H1 (cell line): ENCODE results near the gene ATAD3B. TPM values are rescaled to one million over a fixed set of nuclear protein-coding genes. Genes with fewer than 3 reads are reported as not detected.

Experiments
- CTCF ChIA-PET: fragments of 300-600 bp; sonication (Branson Sonifier 250); formaldehyde crosslinking; loops from one replicate; lab custom pipeline; 2021; ENCODE audit not compliant: partially characterized antibody; lab: Charles Lee
- POLR2A ChIA-PET: fragments of 300-600 bp; sonication (Branson Sonifier 250); formaldehyde crosslinking; loops from one replicate; lab custom pipeline; 2021; ENCODE audit warnings: inconsistent platforms; ENCODE audit not compliant: partially characterized antibody; lab: Charles Lee
- DNase-seq, 2 experiments: peaks; one replicate each; pipeline versions ENCODE4 v3.0.0 to v3.0.0-alpha.2; 2010 to 2022; ENCODE audit warnings: low spot score in 2 of 2, low read depth in 1 of 2, mixed read lengths in 1 of 2
- FAIRE-seq: peaks from 2 replicates; lab custom pipeline; 2011; peaks lifted over from hg19 to GRCh38; lab: Jason Lieb, UNC
- H2AFZ ChIP-seq: 2 replicates; pipeline ENCODE4 v1.8.1; 2012; ENCODE audit warnings: low read length, inconsistent platforms
- H2AK5ac ChIP-seq: 2 replicates; pipeline ENCODE4 v1.6.1; 2013; ENCODE audit warnings: low read depth, low read length
- H2BK120ac ChIP-seq: replicated peaks from 2 replicates; pipeline ENCODE3; 2013; ENCODE audit warnings: low read depth, low read length, inconsistent platforms
- H2BK12ac ChIP-seq: 2 replicates; pipeline ENCODE4 v1.6.1; 2013; ENCODE audit warnings: low read depth, low read length
- H2BK15ac ChIP-seq: 2 replicates; pipeline ENCODE4 v1.6.1; 2013; ENCODE audit warnings: low read length
- H2BK20ac ChIP-seq: 2 replicates; pipeline ENCODE4 v1.6.1; 2013; ENCODE audit warnings: low read length
- H2BK5ac ChIP-seq: 2 replicates; pipeline ENCODE4 v1.6.1; 2013; ENCODE audit warnings: low read depth, low read length
- H3K14ac ChIP-seq: 2 replicates; pipeline ENCODE4 v1.6.1; 2013; ENCODE audit warnings: inconsistent platforms; ENCODE audit not compliant: insufficient read length
- H3K18ac ChIP-seq: 2 replicates; pipeline ENCODE4 v1.6.1; 2013; ENCODE audit warnings: low read length; ENCODE audit errors: extremely low read depth
- H3K23ac ChIP-seq: 2 replicates; pipeline ENCODE4 v1.6.1; 2013; ENCODE audit warnings: inconsistent platforms; ENCODE audit not compliant: insufficient read length
- H3K23me2 ChIP-seq: 2 replicates; pipeline ENCODE4 v1.6.1; 2013; ENCODE audit warnings: low read depth, low read length
- H3K27ac ChIP-seq: 2 replicates; pipeline ENCODE4 v1.6.1; 2011; ENCODE audit warnings: low read depth, low read length, inconsistent platforms
- H3K27me3 ChIP-seq, 4 experiments: replicated peaks in 1 of 4; 1 replicate in 1 of 4; 2 replicates in 3 of 4; pipeline versions ENCODE4 v1.6.1 to v1.8.1; 2011 to 2013; ENCODE audit warnings: low read length in 3 of 4, mild to moderate bottlenecking in 3 of 4, inconsistent platforms in 2 of 4, mixed read lengths in 2 of 4, moderate library complexity in 1 of 4; ENCODE audit not compliant: control insufficient read depth in 3 of 4, insufficient read depth in 3 of 4; ENCODE audit errors: extremely low read depth in 1 of 4
- H3K36me3 ChIP-seq, 4 experiments: 2 replicates each; pipeline versions ENCODE4 v1.6.1 to v1.8.1; 2011 to 2013; ENCODE audit warnings: mild to moderate bottlenecking in 4 of 4, low read length in 3 of 4, moderate library complexity in 2 of 4, control low read depth in 1 of 4, inconsistent platforms in 1 of 4; ENCODE audit not compliant: insufficient read depth in 4 of 4, control insufficient read depth in 2 of 4
- H3K4ac ChIP-seq: replicated peaks from 2 replicates; pipeline ENCODE3; 2013; ENCODE audit warnings: low read length, low read depth, mixed read lengths, inconsistent platforms; ENCODE audit not compliant: insufficient read length
- H3K4me1 ChIP-seq, 4 experiments: replicated peaks in 1 of 4; 1 replicate in 1 of 4; 2 replicates in 3 of 4; pipeline versions ENCODE4 v1.6.1 to v1.8.1; 2011 to 2013; ENCODE audit warnings: low read length in 3 of 4, inconsistent platforms in 2 of 4, mixed read lengths in 1 of 4; ENCODE audit not compliant: insufficient read depth in 4 of 4, control insufficient read depth in 3 of 4
- H3K4me2 ChIP-seq, 2 experiments: 2 replicates each; pipeline versions ENCODE4 v1.6.1 to v1.8.1; 2011 to 2013; ENCODE audit warnings: low read depth in 2 of 2, low read length in 2 of 2, control low read depth in 1 of 2, inconsistent platforms in 1 of 2, mild to moderate bottlenecking in 1 of 2; ENCODE audit not compliant: insufficient read depth in 1 of 2
- H3K4me3 ChIP-seq, 4 experiments: fragments of 200-600, 300-600 bp in 1 of 4; sonication (generic), shearing (Covaris generic), sonication (Bioruptor Twin) in 1 of 4; 2 replicates each; pipeline versions ENCODE4 v1.5.1 to v1.8.1; 2011 to 2016; ENCODE audit warnings: low read length in 4 of 4, low read depth in 3 of 4, control low read depth in 2 of 4, inconsistent platforms in 2 of 4, mild to moderate bottlenecking in 2 of 4, mixed read lengths in 1 of 4, moderate library complexity in 1 of 4; ENCODE audit not compliant: insufficient read depth in 2 of 4; ENCODE audit errors: extremely low read depth in 1 of 4
- H3K56ac ChIP-seq: replicated peaks from 2 replicates; pipeline ENCODE3; 2013; ENCODE audit warnings: low read depth, mild to moderate bottlenecking, mixed read lengths, low read length, inconsistent platforms; ENCODE audit not compliant: insufficient read length
- H3K79me1 ChIP-seq: 2 replicates; pipeline ENCODE4 v1.6.1; 2013; ENCODE audit warnings: low read depth, low read length, control low read depth
- H3K79me2 ChIP-seq, 2 experiments: 2 replicates each; pipeline versions ENCODE4 v1.6.1 to v1.8.1; 2012 to 2013; ENCODE audit warnings: low read length in 2 of 2, mild to moderate bottlenecking in 2 of 2, inconsistent platforms in 1 of 2; ENCODE audit not compliant: insufficient read depth in 2 of 2, control insufficient read depth in 1 of 2
- H3K9ac ChIP-seq, 4 experiments: replicated peaks in 1 of 4; 1 replicate in 1 of 4; 2 replicates in 3 of 4; pipeline versions ENCODE4 v1.6.1 to v1.8.1; 2011 to 2013; ENCODE audit warnings: low read depth in 3 of 4, low read length in 3 of 4, control low read depth in 2 of 4, mild to moderate bottlenecking in 2 of 4, moderate library complexity in 2 of 4, inconsistent platforms in 1 of 4; ENCODE audit errors: extremely low read depth in 1 of 4
- H3K9me3 ChIP-seq, 2 experiments: 2 replicates each; pipeline versions ENCODE4 v1.6.1 to v1.8.1; 2012 to 2013; ENCODE audit warnings: mild to moderate bottlenecking in 2 of 2, moderate library complexity in 2 of 2, control low read depth in 1 of 2, inconsistent platforms in 1 of 2, low read depth in 1 of 2, low read length in 1 of 2, mixed read lengths in 1 of 2; ENCODE audit not compliant: insufficient read depth in 2 of 2
- H4K20me1 ChIP-seq, 2 experiments: replicated peaks in 1 of 2; 2 replicates each; pipeline versions ENCODE3 to v1.8.1; 2011 to 2013; ENCODE audit warnings: inconsistent platforms in 2 of 2, low read length in 2 of 2, mild to moderate bottlenecking in 1 of 2; ENCODE audit not compliant: insufficient read depth in 2 of 2, control insufficient read depth in 1 of 2
- H4K5ac ChIP-seq: 2 replicates; pipeline ENCODE4 v1.6.1; 2013; ENCODE audit warnings: low read length, low read depth, mixed read lengths, inconsistent platforms; ENCODE audit not compliant: insufficient read length
- H4K8ac ChIP-seq: 2 replicates; pipeline ENCODE4 v1.8.0; 2013; ENCODE audit warnings: mild to moderate bottlenecking, moderate library complexity, low read length, inconsistent platforms; ENCODE audit not compliant: insufficient read depth; ENCODE audit errors: extremely low read depth
- H4K91ac ChIP-seq: replicated peaks from 2 replicates; pipeline ENCODE3; 2013; ENCODE audit warnings: low read length, mixed read lengths, inconsistent platforms; ENCODE audit not compliant: insufficient read length
- POLR2A ChIP-seq, 2 experiments: IDR thresholded peaks; 1 replicate in 1 of 2; 2 replicates in 1 of 2; pipeline ENCODE4 v1.6.1; 2011; ENCODE audit warnings: low read depth in 2 of 2, low read length in 2 of 2, mild to moderate bottlenecking in 2 of 2; ENCODE audit errors: control extremely low read depth in 1 of 2
- WGBS, 2 experiments: shearing (Covaris generic) in 1 of 2; methylation state at CpG; one replicate each; pipeline versions ENCODE4 v1.1.6 to v1.1.7; 2013 to 2015; ENCODE audit warnings: low lambda C conversion rate in 2 of 2, mixed read lengths in 2 of 2, inconsistent platforms in 1 of 2, low coverage in 1 of 2, missing lambda C conversion rate in 1 of 2; ENCODE audit not compliant: insufficient replicate concordance in 2 of 2, insufficient coverage in 1 of 2, insufficient read length in 1 of 2; ENCODE audit errors: extremely low coverage in 1 of 2, missing lambda C conversion rate in 1 of 2; 5-methylcytosine and 5-hydroxymethylcytosine counted together
- polyA plus RNA-seq, 7 experiments: library from polyadenylated mRNA; depleted of rRNA in 3 of 7; stranded (reverse) in 5 of 7; unstranded in 2 of 7; fragments of >200 nt in 5 of 7; fragments of 200-250 nt in 2 of 7; gene quantifications; 1 replicate in 5 of 7; 2 replicates in 1 of 7; 4 replicates in 1 of 7; pipeline versions ENCODE4 v1.2.1 to v1.2.3, GENCODE V29; 2011 to 2013; ENCODE audit warnings: missing spikeins in 2 of 7, mixed read lengths in 2 of 7
- total RNA-seq: library from RNA; stranded (reverse); fragmentation: NEBNext Ultra II Directional; extraction: Animal tissue kit (Norgen Biotek cat#: 25700); gene quantifications from 2 replicates; pipeline ENCODE4 v1.2.1, GENCODE V29; 2021
- TF ChIP-seq, protein P1 (sequence below): IDR thresholded peaks from 2 replicates; pipeline ENCODE4 v1.6.1; 2012; ENCODE audit warnings: low read length, inconsistent platforms

Gene ATAD3B
- total and polyA plus RNA-seq, 2 of the 8 experiments (the other 6 are each of a cell fraction or from before 2014, with no cell fraction given), result 31.3 to 63.0 TPM

- peaks cover 15 to 58% (median 34%) of the 10 kb centered on the region in 4 experiments for H3K36me3 ChIP-seq
- H3K79me2 ChIP-seq, result no peaks in the 10 kb centered on the region
- no peak overlapping the region for H2BK120ac ChIP-seq
- no peak overlapping the region for H2AFZ ChIP-seq
- no peaks in the 10 kb centered on the region; the same call in 1 of the 2 replicates for H3K23me2 ChIP-seq
- no peak overlapping the region for H3K14ac ChIP-seq
- no peaks in the 10 kb centered on the region for H3K9me3 ChIP-seq
- no peak overlapping the region for H4K5ac ChIP-seq
- H3K18ac ChIP-seq, result no peak overlapping the region
- no peak overlapping the region for H3K23ac ChIP-seq
- no peak overlapping the region for H3K56ac ChIP-seq
- DNase-seq (no peak), FAIRE-seq (no peak)
- H3K27ac ChIP-seq, result no peak overlapping the region
- no peak overlapping the region for H3K4ac ChIP-seq
- H2BK20ac ChIP-seq, result no peak overlapping the region
- 0 out of 2 replicates have a peak, but pooled peaks cover 3% of the 10 kb centered on the region for H3K79me1 ChIP-seq
- H3K4me3 ChIP-seq, result no peak overlapping the region
- TF ChIP-seq POLR2A (IDR thresholded peaks at IDR 0.05; ENCODE audit: control extremely low read depth in 1 of 2, low read depth in 2 of 2, low read length in 2 of 2), result 0 out of 3 replicates have a peak, but pooled peaks of 1 of the 2 experiments have one; percentile 27
- TF ChIP-seq, protein P1, sequence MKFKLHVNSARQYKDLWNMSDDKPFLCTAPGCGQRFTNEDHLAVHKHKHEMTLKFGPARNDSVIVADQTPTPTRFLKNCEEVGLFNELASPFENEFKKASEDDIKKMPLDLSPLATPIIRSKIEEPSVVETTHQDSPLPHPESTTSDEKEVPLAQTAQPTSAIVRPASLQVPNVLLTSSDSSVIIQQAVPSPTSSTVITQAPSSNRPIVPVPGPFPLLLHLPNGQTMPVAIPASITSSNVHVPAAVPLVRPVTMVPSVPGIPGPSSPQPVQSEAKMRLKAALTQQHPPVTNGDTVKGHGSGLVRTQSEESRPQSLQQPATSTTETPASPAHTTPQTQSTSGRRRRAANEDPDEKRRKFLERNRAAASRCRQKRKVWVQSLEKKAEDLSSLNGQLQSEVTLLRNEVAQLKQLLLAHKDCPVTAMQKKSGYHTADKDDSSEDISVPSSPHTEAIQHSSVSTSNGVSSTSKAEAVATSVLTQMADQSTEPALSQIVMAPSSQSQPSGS, result no peak
- no peak overlapping the region for H3K4me2 ChIP-seq
- H3K27me3 ChIP-seq, result no peaks in the 10 kb centered on the region
- no peak overlapping the region for H2BK15ac ChIP-seq
- no peak overlapping the region for H3K9ac ChIP-seq
- POLR2A ChIA-PET, result interaction anchor here (0.9 kb wide), 1 partner anchor 16 kb away, joined by 4 read pairs; no protein-coding TSS in a partner anchor
- 99% methylated on average over 16 of the region's 16 CpGs; no CpG with 5 or more reads in 1 of the 2 experiments for WGBS, 2 experiments
- H2BK12ac ChIP-seq, result no peak overlapping the region
- CTCF ChIA-PET, result interaction anchor here (0.9 to 1.2 kb wide), 2 partner anchors 17 to 22 kb away, joined by 3 to 4 read pairs; no protein-coding TSS in a partner anchor
- H4K20me1 ChIP-seq, result peaks cover 0 to 9% of the 10 kb centered on the region in 2 experiments
- H2BK5ac ChIP-seq, result no peak overlapping the region
- no peaks in the 10 kb centered on the region; a peak in 1 of 7 replicates for H3K4me1 ChIP-seq
- H2AK5ac ChIP-seq, result no peak overlapping the region
- no peak overlapping the region for H4K91ac ChIP-seq
- no peak overlapping the region for H4K8ac ChIP-seq
These were observed 12.1 kb downstream of the ATAD3B start for GRCh38 chr1:1483714-1484113.
